DND-41 (cell line): ENCODE measurements around the gene CALCOCO1.

Experiments used
- EZH2 ChIP-seq: IDR thresholded peaks from 3 replicates; pipeline ENCODE4 v1.6.1; 2012; ENCODE audit warnings: borderline replicate concordance, low read depth, mild to moderate bottlenecking, moderate library complexity, low read length, inconsistent platforms; ENCODE audit not compliant: severe bottlenecking
- TF ChIP-seq, protein P1 (sequence below): IDR thresholded peaks from 2 replicates; pipeline ENCODE4 v1.5.1; 2012; ENCODE audit warnings: borderline replicate concordance, low read length, moderate library complexity, mild to moderate bottlenecking; ENCODE audit not compliant: poor library complexity, severe bottlenecking; ENCODE audit errors: extremely low read depth

DNA sequence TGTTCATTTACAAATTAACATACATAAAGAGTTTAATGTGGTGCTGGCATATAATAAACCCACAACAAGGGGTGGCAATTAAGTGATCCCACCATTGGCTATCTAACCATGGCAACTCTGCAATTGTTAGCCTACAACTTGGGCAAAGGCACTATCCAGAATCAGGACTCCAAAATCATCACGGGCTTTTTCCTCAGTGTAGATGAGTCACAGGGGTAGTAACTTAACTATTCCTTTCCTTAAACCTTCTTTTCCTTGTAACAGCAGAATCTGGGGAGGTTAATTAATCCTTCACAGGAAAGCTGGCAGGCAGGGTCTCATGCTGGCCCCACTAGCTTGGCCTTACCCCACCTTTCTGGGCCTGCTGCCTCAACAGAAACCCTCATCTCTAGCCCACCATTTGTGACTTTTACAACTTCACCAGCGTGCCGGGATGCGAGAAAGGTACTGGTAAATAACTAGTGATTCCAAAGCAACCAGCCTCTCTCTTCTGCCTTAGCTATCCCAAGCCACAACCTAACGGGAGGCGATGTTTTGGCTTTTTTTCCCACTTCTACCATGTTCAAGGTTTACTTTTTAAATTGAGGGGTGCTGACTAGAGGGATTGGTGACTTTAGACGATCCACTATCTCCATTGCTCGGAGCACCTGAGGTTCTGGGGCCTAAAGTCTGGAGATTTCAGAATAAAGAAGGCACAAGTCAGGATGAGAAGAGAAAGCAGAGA, 52.1 kb downstream of the CALCOCO1 start:
- TF ChIP-seq, protein P1, sequence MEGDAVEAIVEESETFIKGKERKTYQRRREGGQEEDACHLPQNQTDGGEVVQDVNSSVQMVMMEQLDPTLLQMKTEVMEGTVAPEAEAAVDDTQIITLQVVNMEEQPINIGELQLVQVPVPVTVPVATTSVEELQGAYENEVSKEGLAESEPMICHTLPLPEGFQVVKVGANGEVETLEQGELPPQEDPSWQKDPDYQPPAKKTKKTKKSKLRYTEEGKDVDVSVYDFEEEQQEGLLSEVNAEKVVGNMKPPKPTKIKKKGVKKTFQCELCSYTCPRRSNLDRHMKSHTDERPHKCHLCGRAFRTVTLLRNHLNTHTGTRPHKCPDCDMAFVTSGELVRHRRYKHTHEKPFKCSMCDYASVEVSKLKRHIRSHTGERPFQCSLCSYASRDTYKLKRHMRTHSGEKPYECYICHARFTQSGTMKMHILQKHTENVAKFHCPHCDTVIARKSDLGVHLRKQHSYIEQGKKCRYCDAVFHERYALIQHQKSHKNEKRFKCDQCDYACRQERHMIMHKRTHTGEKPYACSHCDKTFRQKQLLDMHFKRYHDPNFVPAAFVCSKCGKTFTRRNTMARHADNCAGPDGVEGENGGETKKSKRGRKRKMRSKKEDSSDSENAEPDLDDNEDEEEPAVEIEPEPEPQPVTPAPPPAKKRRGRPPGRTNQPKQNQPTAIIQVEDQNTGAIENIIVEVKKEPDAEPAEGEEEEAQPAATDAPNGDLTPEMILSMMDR, result no peak
- no peak for TF ChIP-seq EZH2
